Esophagus muscularis mucosa (tissue), 3 donors: ENCODE measurements around the gene CLNK.

Source experiments
- POLR2A ChIP-seq: fragments of 450-650 bp; IDR thresholded peaks from one replicate; pipeline ENCODE4 v1.6.1; 2017; ENCODE audit warnings: antibody characterized with exemption, moderate library complexity, mild to moderate bottlenecking, low read depth
- POLR2AphosphoS5 ChIP-seq, 2 donors: sonication (generic); formaldehyde crosslinking; IDR thresholded peaks; one replicate each; pipeline ENCODE4 v1.6.1; 2017; ENCODE audit warnings: antibody characterized with exemption in 2 of 2
- TF ChIP-seq, protein P1 (sequence below), 3 experiments: fragments of 200-600 bp in 2 of 3; fragments of 450-650 bp in 1 of 3; sonication (generic) in 2 of 3; IDR thresholded peaks; one replicate each; pipeline ENCODE4 v1.5.1; 2017 to 2019; ENCODE audit warnings: antibody characterized with exemption in 3 of 3, mild to moderate bottlenecking in 2 of 3, moderate library complexity in 1 of 3

DNA sequence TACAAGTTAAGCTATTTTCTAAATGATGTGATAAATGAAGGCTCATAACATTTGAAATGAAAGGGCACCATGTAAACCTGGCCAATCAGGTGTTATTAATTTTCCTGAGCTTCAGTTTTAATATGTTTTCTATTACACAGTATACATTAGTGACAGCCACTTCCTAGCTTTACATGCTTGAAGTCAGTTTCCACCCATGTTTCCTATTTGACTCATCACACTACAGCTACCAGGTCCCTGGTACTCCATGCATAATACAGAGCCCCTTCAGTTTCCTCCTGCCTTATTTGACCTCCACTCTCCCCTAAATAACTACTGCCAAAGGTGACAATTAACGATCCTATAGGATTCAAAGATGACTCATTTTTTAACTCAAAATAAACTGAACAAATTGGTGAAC is 245.6 kb downstream of the CLNK start:
- TF ChIP-seq POLR2AphosphoS5 (IDR thresholded peaks at IDR 0.05) (no peak), POLR2A (no peak)
- TF ChIP-seq, protein P1, sequence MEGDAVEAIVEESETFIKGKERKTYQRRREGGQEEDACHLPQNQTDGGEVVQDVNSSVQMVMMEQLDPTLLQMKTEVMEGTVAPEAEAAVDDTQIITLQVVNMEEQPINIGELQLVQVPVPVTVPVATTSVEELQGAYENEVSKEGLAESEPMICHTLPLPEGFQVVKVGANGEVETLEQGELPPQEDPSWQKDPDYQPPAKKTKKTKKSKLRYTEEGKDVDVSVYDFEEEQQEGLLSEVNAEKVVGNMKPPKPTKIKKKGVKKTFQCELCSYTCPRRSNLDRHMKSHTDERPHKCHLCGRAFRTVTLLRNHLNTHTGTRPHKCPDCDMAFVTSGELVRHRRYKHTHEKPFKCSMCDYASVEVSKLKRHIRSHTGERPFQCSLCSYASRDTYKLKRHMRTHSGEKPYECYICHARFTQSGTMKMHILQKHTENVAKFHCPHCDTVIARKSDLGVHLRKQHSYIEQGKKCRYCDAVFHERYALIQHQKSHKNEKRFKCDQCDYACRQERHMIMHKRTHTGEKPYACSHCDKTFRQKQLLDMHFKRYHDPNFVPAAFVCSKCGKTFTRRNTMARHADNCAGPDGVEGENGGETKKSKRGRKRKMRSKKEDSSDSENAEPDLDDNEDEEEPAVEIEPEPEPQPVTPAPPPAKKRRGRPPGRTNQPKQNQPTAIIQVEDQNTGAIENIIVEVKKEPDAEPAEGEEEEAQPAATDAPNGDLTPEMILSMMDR (IDR thresholded peaks at IDR 0.05) = no peak
